Astrocyte (in vitro differentiated cells and primary cell): ENCODE measurements around the gene MT1E.

Experiments used
- CTCF ChIP-seq: IDR thresholded peaks from 2 replicates; pipeline ENCODE4 v1.5.1; 2011; ENCODE audit warnings: low read depth, mild to moderate bottlenecking, inconsistent platforms, low read length, moderate library complexity; ENCODE audit not compliant: insufficient read depth
- EZH2 ChIP-seq: IDR thresholded peaks from 2 replicates; pipeline ENCODE4 v1.6.1; 2012; ENCODE audit warnings: mild to moderate bottlenecking, low read length, inconsistent platforms; ENCODE audit not compliant: insufficient read depth

- TF ChIP-seq CTCF, result no peak
- TF ChIP-seq EZH2, result no peak
Observed at GRCh38 chr16:56626685-56627084, 1.1 kb downstream of the MT1E start.
